SK-N-MC (cell line): ENCODE results near the gene SMYD3.

ENCODE experiments used
- EZH2 ChIP-seq: fragments of 200-600 bp; sonication (generic); IDR thresholded peaks from one replicate; pipeline ENCODE4 v1.6.1; 2017; ENCODE audit warnings: antibody characterized with exemption
- POLR2AphosphoS5 ChIP-seq: IDR thresholded peaks from 2 replicates; pipeline ENCODE4 v1.6.1; 2012; ENCODE audit warnings: mild to moderate bottlenecking, low read depth, low read length, borderline replicate concordance

- TF ChIP-seq EZH2 (no peak), POLR2AphosphoS5 (no peak)
These were observed 671.7 kb downstream of the SMYD3 start for GRCh38 chr1:245835386-245835785.
